ENCODE results near the gene GNPTAB.

The GNPTAB gene

GRCh38 chr12:101696251-101697196, 134.2 kb downstream of the GNPTAB start:
- DNase-seq (ENCODE audit: low read depth, low spot score), result no peak

GRCh38 chr12:101695706-101696105, 135.1 kb downstream of the GNPTAB start:
- DNase-seq (ENCODE audit: low read depth, low spot score), result no peak

Data from ELF-1 (cell line).